Measurements from ENCODE around the gene RASL10A. TPM values are rescaled to one million over a fixed set of nuclear protein-coding genes. Genes with fewer than 3 reads are reported as not detected.

The RASL10A gene
- total and polyA plus RNA-seq, 4 donors, result 2.1 to 6.6 (median 3.8) TPM

DNA sequence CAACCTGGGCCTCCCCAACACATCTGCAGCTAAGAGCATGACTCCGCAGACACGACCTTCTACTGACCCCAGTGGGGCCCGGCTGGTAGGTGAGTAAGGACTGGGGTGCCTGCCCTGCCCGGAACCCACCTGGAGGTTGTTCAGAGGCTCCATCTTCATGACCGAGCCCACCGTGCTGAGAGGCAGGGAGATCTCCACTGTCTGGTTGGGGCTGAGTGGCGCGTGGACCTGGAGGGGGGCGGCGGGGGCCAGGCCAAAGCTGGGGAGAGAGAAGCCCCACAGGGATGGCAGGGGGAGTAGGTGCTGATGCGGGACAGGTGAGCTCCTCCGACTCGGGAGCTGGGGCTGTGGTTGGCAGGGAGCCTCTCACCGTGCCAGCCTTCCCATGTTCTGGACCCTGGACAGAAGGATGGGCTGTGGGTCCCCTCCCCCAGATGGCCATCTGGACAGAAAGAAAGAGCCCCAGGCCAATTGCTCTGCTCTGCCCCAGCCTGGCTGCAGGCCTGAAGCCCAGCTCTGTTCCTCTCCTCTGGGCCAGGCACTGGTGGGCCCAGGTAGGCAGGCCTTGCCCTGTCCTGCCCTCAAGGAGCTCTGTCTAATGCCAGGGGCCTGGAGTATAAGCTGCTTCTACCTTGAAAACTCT is 16.3 kb upstream of the RASL10A start:
- DNase-seq (ENCODE audit: low read depth in 4 of 6, low spot score in 6 of 6), result no peak
- no peak overlapping the region for H3K27ac ChIP-seq (ENCODE audit: low read depth, low read length)
- H3K27me3 ChIP-seq (ENCODE audit: control insufficient read depth, insufficient read depth, low read length), result no peaks in the 10 kb centered on the region
- H3K4me3 ChIP-seq (ENCODE audit: low read depth, low read length), result no peak overlapping the region
- WGBS (ENCODE audit: insufficient coverage), result 80% methylated on average over 14 of the region's 14 CpGs
- peaks cover 99% of the 10 kb centered on the region for H3K36me3 ChIP-seq (ENCODE audit: control insufficient read depth, insufficient read depth, low read length)
- H3K4me1 ChIP-seq (ENCODE audit: control insufficient read depth, insufficient read depth, low read length), result peaks cover 28% of the 10 kb centered on the region
- H3K9me3 ChIP-seq (ENCODE audit: control insufficient read depth, insufficient read depth, low read length), result no peaks in the 10 kb centered on the region

- H3K4me1 ChIP-seq (ENCODE audit: control insufficient read depth, insufficient read depth, low read length), result peaks cover 34% of the 10 kb centered on the region
These were observed 15.7 kb upstream of the RASL10A start for GRCh38 chr22:29331213-29331612.

DNA sequence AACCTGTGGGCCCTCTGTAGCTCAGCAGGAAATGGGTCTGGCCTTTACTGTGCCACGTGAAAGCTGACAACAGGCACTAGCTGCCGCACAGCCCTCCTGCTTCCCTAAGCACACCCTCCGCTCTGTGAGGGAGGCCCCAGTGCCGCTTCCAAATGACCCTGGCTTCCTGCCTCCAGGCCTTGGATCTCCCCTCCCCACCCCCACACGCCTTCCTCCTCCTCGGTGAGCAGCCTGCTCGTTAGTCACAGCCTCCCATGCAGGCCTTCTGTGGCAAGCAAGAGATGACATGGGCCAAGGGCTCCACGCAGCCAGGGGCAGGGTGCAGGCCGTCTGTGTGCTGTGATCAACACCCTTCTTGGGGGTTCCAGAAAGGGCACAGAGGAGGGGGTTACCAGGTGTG is 15.3 kb upstream of the RASL10A start:
- no peaks in the 10 kb centered on the region for H3K27me3 ChIP-seq (ENCODE audit: control insufficient read depth, insufficient read depth, low read length)
- H3K36me3 ChIP-seq (ENCODE audit: control insufficient read depth, insufficient read depth, low read length), result peaks cover 98% of the 10 kb centered on the region
- 40% methylated on average over 8 of the region's 9 CpGs for WGBS (ENCODE audit: insufficient coverage)
- no peak overlapping the region for H3K27ac ChIP-seq (ENCODE audit: low read depth, low read length)
- H3K9me3 ChIP-seq (ENCODE audit: control insufficient read depth, insufficient read depth, low read length), result no peaks in the 10 kb centered on the region
- no peak overlapping the region for H3K4me3 ChIP-seq (ENCODE audit: low read depth, low read length)
- DNase-seq (ENCODE audit: low read depth in 4 of 6, low spot score in 6 of 6), result no peak
- H3K4me1 ChIP-seq (ENCODE audit: control insufficient read depth, insufficient read depth, low read length), result peaks cover 34% of the 10 kb centered on the region

More at GRCh38 chr22:29331213-29331612, 15.7 kb upstream of the RASL10A start:
- no peak overlapping the region for H3K4me3 ChIP-seq (ENCODE audit: low read depth, low read length)
- WGBS (ENCODE audit: insufficient coverage), result 89% methylated on average over 7 of the region's 8 CpGs
- no peaks in the 10 kb centered on the region for H3K27me3 ChIP-seq (ENCODE audit: control insufficient read depth, insufficient read depth, low read length)
- no peak overlapping the region for H3K27ac ChIP-seq (ENCODE audit: low read depth, low read length)
- DNase-seq (ENCODE audit: low read depth in 4 of 6, low spot score in 6 of 6), result no peak
- peaks cover 99% of the 10 kb centered on the region for H3K36me3 ChIP-seq (ENCODE audit: control insufficient read depth, insufficient read depth, low read length)
- no peaks in the 10 kb centered on the region for H3K9me3 ChIP-seq (ENCODE audit: control insufficient read depth, insufficient read depth, low read length)

DNA sequence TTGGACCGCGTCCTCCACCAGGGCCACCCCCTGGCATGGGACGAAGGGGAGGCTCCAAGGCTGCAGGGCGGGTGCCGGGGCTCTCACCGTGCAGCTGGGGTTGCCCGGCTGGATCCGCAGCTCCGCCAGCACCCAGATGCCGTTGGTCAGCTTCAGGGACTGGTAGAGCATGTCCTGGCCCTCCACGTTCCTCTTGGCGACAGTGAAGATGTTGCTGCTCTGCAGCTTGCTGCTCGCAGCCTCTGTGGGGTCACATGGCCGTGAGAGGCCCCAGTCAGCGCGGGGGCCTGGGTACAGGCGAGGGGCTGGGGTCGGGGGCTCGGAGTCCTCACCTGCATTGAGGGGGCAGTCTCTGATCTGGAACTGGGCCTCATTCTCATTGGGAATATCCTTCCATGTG is 14.8 kb upstream of the RASL10A start:
- no peak overlapping the region for H3K27ac ChIP-seq (ENCODE audit: low read depth, low read length)
- no peak overlapping the region for H3K4me3 ChIP-seq (ENCODE audit: low read depth, low read length)
- WGBS (ENCODE audit: insufficient coverage), result 82% methylated on average over 19 of the region's 19 CpGs
- H3K4me1 ChIP-seq (ENCODE audit: control insufficient read depth, insufficient read depth, low read length), result peaks cover 34% of the 10 kb centered on the region
- H3K9me3 ChIP-seq (ENCODE audit: control insufficient read depth, insufficient read depth, low read length), result no peaks in the 10 kb centered on the region
- DNase-seq (ENCODE audit: low read depth in 4 of 6, low spot score in 6 of 6), result no peak
- H3K27me3 ChIP-seq (ENCODE audit: control insufficient read depth, insufficient read depth, low read length), result no peaks in the 10 kb centered on the region
- peaks cover 94% of the 10 kb centered on the region for H3K36me3 ChIP-seq (ENCODE audit: control insufficient read depth, insufficient read depth, low read length)

GRCh38 chr22:29329581-29329980 is 14.1 kb upstream of the RASL10A start:
- H3K4me1 ChIP-seq (ENCODE audit: control insufficient read depth, insufficient read depth, low read length), result peaks cover 34% of the 10 kb centered on the region

DNA sequence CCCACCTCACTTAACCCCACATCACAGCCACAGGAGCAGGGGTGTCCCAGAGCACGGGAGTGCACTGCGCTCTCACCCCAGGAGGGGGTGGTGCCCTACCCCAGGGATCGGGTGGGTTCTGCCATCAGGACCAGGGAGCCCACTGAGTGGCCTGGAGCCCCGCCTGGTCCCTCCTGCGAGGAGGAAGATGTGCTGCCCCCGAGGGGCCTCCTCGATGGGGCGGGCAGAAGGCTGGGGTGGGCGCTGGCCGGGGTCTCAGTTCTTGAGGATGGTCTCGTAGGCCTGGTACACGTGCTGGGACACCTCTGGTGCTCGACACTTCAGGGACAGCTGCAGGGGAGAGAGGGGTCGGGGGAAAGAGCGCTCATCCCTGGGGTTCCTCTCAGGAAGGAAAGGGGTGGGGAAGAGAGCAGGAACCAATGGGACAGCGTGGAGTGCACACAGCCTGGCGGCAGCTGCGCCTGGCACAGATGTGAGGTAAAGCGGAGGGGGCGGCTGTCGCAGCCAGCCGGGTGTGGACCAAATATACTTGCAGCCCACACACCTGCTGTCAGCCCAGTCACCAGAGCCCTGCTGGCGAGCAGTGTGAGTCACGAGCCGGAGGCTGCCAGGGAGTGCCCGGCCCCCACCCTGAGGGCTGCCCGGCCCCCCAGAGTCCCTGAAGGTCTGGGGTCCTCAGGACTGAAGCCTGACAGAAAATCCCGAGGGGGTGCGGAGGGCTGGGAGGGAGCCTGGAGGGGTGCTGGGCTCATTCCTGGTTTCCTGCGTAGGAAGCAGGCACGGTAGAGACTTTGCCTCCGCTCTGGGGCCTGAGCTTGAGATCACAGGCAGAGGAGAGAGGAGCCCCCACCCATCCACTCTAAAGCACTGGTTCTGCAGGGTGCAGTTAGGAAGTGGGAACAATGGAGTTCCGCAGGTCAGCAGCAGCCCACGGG is 13.3 kb upstream of the RASL10A start:
- no peaks in the 10 kb centered on the region for H3K9me3 ChIP-seq (ENCODE audit: control insufficient read depth, insufficient read depth, low read length)
- no peaks in the 10 kb centered on the region for H3K27me3 ChIP-seq (ENCODE audit: control insufficient read depth, insufficient read depth, low read length)
- peaks cover 34% of the 10 kb centered on the region for H3K4me1 ChIP-seq (ENCODE audit: control insufficient read depth, insufficient read depth, low read length)
- H3K27ac ChIP-seq (ENCODE audit: low read depth, low read length), result no peak overlapping the region
- H3K4me3 ChIP-seq (ENCODE audit: low read depth, low read length), result no peak overlapping the region
- H3K36me3 ChIP-seq (ENCODE audit: control insufficient read depth, insufficient read depth, low read length), result peaks cover 79% of the 10 kb centered on the region
- 81% methylated on average over 29 of the region's 34 CpGs for WGBS (ENCODE audit: insufficient coverage)
- DNase-seq (ENCODE audit: low read depth in 4 of 6, low spot score in 6 of 6), result no peak

More at GRCh38 chr22:29329581-29329980, 14.1 kb upstream of the RASL10A start:
- Histone ChIP-seq H3K27me3 (ENCODE audit: control insufficient read depth, insufficient read depth, low read length) (no peaks in the 10 kb centered on the region), H3K4me3 (ENCODE audit: low read depth, low read length) (no peak overlapping the region), H3K9me3 (ENCODE audit: control insufficient read depth, insufficient read depth, low read length) (no peaks in the 10 kb centered on the region), H3K27ac (ENCODE audit: low read depth, low read length) (no peak overlapping the region), H3K36me3 (ENCODE audit: control insufficient read depth, insufficient read depth, low read length) (peaks cover 87% of the 10 kb centered on the region)
- no peak for DNase-seq (ENCODE audit: low read depth in 4 of 6, low spot score in 6 of 6)
- WGBS (ENCODE audit: insufficient coverage), result 94% methylated on average over 11 of the region's 11 CpGs

- 84% methylated on average over 5 of the region's 5 CpGs for WGBS (ENCODE audit: insufficient coverage)
- peaks cover 34% of the 10 kb centered on the region for H3K4me1 ChIP-seq (ENCODE audit: control insufficient read depth, insufficient read depth, low read length)
These were observed 12.6 kb upstream of the RASL10A start for GRCh38 chr22:29328055-29328454.

DNA sequence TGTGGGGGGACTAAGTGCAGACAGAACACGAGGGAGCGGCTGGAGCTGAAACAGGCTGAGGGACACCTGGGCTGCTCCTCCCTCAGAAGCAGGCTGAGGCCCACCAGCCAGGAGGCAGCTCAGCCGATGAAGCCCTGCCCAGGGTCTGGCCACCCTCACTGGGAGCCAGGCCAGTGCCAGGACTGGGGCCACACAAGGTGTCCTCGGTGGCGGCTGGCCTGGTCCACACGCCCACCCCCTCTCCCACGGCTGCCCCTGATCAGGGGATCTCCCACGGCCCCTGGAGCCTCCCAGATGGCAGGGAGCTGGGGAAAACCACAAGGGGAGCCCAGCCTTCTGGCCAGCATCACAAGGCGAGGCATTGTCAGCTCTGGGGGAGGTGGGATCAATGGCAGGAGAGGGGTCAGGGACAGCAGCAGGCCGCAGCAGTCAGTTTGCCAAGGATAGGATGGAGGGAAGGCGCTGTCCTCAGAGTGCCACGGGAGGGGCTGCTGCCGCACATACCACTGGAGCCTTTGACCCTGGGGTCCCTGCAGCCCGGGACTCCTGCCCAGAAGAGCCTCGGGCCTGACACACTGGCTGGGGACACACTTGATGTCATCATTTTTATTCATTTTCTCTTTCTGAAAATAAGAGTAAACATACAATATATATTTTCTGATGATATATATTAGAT is 11.7 kb upstream of the RASL10A start:
- no peaks in the 10 kb centered on the region for H3K27me3 ChIP-seq (ENCODE audit: control insufficient read depth, insufficient read depth, low read length)
- no peak overlapping the region for H3K27ac ChIP-seq (ENCODE audit: low read depth, low read length)
- no peaks in the 10 kb centered on the region for H3K9me3 ChIP-seq (ENCODE audit: control insufficient read depth, insufficient read depth, low read length)
- no peak overlapping the region for H3K4me3 ChIP-seq (ENCODE audit: low read depth, low read length)
- DNase-seq (ENCODE audit: low read depth in 4 of 6, low spot score in 6 of 6), result no peak
- 77% methylated on average over 13 of the region's 15 CpGs for WGBS (ENCODE audit: insufficient coverage)
- H3K36me3 ChIP-seq (ENCODE audit: control insufficient read depth, insufficient read depth, low read length), result peaks cover 63% of the 10 kb centered on the region
- H3K4me1 ChIP-seq (ENCODE audit: control insufficient read depth, insufficient read depth, low read length), result peaks cover 34% of the 10 kb centered on the region

More at GRCh38 chr22:29328055-29328454, 12.6 kb upstream of the RASL10A start:
- H3K27me3 ChIP-seq (ENCODE audit: control insufficient read depth, insufficient read depth, low read length), result no peaks in the 10 kb centered on the region
- H3K9me3 ChIP-seq (ENCODE audit: control insufficient read depth, insufficient read depth, low read length), result no peaks in the 10 kb centered on the region
- H3K4me3 ChIP-seq (ENCODE audit: low read depth, low read length), result no peak overlapping the region
- DNase-seq (ENCODE audit: low read depth in 4 of 6, low spot score in 6 of 6), result no peak
- peaks cover 71% of the 10 kb centered on the region for H3K36me3 ChIP-seq (ENCODE audit: control insufficient read depth, insufficient read depth, low read length)
- no peak overlapping the region for H3K27ac ChIP-seq (ENCODE audit: low read depth, low read length)

GRCh38 chr22:29326481-29326880 is 11.0 kb upstream of the RASL10A start:
- peaks cover 34% of the 10 kb centered on the region for H3K4me1 ChIP-seq (ENCODE audit: control insufficient read depth, insufficient read depth, low read length)
- DNase-seq (ENCODE audit: low read depth in 4 of 6, low spot score in 6 of 6), result no peak
- H3K27ac ChIP-seq (ENCODE audit: low read depth, low read length), result no peak overlapping the region
- peaks cover 56% of the 10 kb centered on the region for H3K36me3 ChIP-seq (ENCODE audit: control insufficient read depth, insufficient read depth, low read length)
- no peak overlapping the region for H3K4me3 ChIP-seq (ENCODE audit: low read depth, low read length)
- WGBS (ENCODE audit: insufficient coverage), result 85% methylated on average over 9 of the region's 10 CpGs
- H3K27me3 ChIP-seq (ENCODE audit: control insufficient read depth, insufficient read depth, low read length), result no peaks in the 10 kb centered on the region
- no peaks in the 10 kb centered on the region for H3K9me3 ChIP-seq (ENCODE audit: control insufficient read depth, insufficient read depth, low read length)
